Right lung (tissue), 5 donors: Measurements from ENCODE around the gene ARPC1B. TPM values are rescaled to one million over a fixed set of nuclear protein-coding genes. Genes with fewer than 3 reads are reported as not detected.
"Not testable (repeated sequence)": the region's sequence is repeated elsewhere in the genome, so short reads cannot be mapped to it uniquely, and the experiment has no call there.

Experiments used
- DNase-seq, 2 donors: peaks; one replicate each; pipeline ENCODE4 v3.0.0-alpha.2; 2013
- polyA plus RNA-seq, 5 donors: library from polyadenylated mRNA; unstranded; fragments of 120-200 nt; gene quantifications; one replicate each; pipeline versions ENCODE4 v1.2.1 to v1.2.3, GENCODE V29; 2013; ENCODE audit warnings: inconsistent platforms in 1 of 5, low replicate concordance in 1 of 5; ENCODE audit not compliant: insufficient read length in 5 of 5, insufficient read depth in 1 of 5

The ARPC1B gene
- polyA plus RNA-seq, 5 donors = 37.4 to 63.7 (median 41.3) TPM

DNA sequence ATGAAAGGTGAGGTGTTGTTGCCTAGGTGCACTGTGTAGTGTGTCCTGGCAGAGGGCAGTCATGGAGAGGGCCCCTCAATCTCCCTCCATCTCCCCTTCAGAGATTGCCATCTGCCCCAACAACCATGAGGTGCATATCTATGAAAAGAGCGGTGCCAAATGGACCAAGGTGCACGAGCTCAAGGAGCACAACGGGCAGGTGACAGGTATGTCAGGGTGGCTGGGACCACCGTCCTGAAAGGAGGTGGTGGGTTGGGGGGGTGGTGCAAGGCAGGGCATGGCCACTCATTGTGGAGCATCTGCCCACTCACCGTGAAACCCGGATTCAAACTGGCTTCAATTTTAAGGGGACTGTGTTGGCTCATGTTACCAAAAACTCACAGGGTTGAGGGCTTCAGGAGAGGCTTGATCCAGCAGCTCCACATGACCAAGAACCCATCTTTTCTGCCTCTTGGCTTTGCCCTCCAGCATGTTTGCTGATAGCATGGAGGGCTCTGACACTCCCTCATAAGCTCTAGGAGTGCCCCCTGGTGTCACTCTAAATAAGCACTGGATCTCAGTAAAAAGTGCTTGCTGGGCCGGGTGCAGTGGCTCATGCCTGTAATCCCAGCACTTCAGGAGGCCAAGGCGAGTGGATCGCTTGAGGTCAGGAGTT, 12.2 kb downstream of the ARPC1B start:
- DNase-seq = no peak

DNA sequence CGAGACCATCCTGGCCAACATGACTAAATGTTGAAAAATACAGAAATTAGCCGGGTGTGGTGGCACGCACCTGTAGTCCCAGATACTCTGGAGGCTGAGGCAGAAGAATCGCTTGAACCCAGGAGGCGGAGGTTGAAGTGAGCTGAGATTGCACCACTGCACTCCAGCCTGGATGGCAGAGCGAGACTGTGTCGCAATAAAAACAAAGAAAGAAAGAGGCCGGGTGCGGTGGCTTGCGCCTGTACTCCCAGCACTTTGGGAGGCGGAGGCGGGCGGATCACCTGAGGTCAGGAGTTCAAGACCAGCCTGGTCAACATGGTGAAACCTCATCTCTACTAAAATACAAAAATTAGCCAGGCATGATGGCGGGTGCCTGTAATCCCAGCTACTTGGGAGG, 12.7 kb downstream of the ARPC1B start:
- DNase-seq = not testable (repeated sequence)

DNA sequence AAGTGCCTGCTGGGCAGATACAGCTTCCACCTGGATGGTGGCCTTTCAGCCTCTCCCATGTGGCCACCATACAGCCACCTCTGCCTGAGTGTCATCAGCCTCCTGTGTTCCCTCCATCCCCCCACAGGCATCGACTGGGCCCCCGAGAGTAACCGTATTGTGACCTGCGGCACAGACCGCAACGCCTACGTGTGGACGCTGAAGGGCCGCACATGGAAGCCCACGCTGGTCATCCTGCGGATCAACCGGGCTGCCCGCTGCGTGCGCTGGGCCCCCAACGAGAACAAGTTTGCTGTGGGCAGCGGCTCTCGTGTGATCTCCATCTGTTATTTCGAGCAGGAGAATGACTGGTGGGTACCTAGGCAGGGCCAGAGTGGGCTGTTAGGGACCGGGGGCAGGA, 13.4 kb downstream of the ARPC1B start:
- DNase-seq = no peak

DNA sequence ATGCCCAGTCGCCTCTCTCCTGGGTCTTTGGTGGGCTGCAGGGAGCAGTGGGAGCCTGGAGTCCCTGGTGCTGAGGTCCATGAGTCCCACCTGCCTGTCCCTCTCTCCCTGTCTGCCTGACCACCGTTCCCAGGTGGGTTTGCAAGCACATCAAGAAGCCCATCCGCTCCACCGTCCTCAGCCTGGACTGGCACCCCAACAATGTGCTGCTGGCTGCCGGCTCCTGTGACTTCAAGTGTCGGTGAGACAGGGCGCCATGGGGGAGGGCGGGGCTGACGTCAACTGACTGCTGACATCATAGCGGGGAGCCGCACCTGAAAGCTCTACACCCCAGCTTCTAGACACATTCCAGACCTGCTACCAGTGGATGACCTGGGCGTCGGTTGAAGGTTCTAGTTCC, 15.2 kb downstream of the ARPC1B start:
- no peak for DNase-seq

DNA sequence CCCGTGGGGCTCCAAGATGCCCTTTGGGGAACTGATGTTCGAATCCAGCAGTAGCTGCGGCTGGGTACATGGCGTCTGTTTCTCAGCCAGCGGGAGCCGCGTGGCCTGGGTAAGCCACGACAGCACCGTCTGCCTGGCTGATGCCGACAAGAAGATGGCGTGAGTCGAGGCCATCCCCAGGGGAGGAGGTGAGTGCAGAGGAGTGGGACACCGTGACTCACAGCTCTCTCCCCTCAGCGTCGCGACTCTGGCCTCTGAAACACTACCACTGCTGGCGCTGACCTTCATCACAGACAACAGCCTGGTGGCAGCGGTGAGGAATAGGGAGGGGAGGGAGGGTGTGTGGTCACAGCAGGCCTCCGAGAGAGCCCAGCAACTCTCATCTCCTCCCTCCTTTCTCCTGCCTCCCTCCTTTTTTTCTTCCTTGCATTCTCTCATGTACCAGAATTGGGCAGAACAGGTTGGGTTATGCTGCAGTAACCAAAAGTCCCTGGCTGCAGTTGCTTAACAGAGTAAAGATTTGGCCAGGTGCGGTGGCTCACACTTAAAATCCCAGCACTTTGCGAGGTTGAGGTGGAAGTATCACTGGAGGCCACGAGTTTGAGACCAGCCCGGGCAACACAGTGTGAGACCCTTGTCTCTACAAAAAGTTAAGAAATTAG, 16.5 kb downstream of the ARPC1B start:
- DNase-seq = no peak

DNA sequence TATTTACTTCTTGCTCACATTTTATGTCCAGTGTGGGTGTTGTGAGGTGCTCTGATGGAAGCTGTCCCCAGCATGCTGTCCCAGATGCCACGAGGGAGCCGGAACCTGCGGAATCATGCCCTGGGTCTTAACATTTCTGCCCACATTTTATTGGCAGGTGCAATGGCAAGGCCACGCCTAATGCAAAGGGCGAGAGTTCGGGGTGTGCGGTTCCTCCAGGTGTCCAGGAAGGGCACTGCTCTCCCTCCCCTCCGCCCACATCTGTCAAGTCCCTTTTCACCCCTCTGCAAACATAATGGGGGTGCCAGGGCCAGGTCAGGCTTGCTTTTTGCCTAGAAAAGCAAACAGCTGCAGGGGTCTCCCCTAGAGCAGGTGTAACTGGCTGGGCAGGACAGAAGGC, 17.5 kb downstream of the ARPC1B start:
- DNase-seq = no peak

DNA sequence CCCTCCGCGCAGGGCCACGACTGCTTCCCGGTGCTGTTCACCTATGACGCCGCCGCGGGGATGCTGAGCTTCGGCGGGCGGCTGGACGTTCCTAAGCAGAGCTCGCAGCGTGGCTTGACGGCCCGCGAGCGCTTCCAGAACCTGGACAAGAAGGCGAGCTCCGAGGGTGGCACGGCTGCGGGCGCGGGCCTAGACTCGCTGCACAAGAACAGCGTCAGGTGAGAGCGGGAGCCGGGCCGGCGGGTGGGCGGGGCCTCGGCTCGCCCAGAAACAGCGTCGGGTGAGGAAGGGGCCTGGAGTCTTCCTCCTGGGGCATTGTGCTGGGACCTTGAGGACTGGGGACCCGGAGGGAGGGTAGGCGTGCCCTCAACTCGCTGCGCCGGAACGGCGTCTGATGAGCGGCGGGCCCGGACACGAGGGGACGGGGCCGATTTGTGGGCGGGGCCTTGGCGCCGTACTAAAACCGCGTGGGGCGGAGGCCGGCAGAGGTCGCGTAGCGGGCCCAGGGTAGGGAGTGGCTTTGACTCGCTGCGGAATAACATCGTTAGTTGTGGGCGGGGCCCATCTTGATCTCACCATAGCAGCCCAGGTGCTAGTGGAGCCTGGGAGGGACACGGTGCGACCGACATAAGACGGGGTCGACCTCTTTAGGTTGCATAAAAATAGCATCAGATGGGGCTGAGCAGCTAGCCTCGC, 18.3 kb downstream of the ARPC1B start:
- DNase-seq = peak; percentile 63 to 72

DNA sequence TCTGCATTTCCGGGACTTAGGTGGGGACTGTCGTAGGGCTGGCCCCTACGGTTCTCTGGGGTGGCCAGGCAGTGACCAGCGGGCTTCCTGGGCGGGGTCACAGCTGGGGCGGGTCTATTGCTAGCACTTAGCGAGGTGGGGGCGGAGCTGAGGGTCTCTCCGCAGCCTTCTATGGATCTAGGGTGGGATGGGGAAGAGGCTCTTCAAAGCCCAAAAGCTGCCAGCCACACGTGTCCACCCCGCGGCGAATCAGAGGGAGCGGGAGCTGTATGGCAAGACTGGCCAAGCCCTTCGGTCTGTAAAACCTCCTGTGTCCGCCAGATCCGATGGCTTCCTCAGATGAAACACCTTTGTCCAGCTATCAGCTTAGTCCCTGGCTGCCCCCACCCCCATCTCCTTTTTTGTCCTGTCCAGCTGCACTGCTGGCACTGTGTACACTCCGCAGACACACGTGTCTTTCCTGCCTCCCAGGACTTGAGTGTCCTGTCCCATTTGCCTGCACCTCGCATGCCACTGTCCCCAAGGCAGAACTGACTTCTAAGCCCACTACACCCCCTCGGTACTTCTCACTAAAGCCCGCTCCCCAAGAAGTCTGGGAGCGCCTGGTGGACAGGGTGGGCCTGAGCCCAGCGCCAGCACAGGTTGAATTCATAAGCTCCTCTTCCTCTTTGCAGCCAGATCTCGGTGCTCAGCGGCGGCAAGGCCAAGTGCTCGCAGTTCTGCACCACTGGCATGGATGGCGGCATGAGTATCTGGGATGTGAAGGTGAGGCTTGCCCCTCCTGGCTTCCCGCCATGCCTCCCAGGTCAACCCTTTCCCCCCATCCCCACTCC, 19.0 kb downstream of the ARPC1B start:
- DNase-seq = peak in 1 of 2 donors; percentile 53

DNA sequence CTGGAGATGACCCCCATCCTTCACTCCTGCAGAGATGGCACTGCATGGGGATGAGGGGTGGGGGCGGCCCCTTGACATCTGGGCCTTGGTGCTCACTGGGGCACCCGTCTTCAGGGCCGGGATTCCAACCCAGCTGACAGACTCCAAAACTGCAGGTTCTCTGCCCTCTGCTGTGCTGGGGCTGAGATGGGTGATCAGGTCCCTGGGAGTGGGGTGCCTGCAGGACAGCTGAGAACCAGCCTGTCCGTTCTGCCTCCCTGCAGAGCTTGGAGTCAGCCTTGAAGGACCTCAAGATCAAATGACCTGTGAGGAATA, 19.6 kb downstream of the ARPC1B start:
- DNase-seq = no peak

DNA sequence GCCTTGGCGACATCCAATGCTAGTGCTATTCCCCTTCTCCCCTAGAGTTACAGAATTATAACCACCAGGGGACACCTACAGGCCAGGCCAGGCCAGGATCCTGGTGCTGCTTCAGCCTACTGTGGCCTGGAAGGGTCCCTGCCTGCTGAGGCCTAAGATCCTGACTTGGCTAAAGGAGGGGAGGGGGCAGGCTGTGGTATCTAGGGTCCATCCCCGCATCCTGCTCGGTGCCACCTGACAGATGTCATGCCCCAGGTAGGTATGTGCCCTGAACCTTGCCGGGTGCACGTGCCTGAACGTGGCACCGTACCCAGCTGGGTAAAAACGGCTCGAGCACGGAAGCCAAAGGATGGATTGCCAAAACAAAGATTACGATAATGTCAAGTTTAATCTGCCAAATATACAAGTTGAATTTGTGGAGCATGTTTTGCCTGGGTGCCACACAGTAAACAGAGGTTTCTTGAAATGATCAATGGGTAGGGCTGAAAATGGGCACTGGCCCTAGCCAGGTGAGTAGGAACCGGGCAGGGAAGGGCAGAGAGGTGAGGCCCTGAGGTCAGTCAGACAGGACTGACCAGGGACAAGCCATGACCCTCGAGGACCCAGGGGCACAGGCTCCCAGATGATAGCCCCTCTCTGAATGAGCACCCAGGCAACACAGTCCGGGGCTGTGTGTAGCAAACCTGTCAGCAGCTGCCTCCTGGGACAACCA, 21.2 kb downstream of the ARPC1B start:
- no peak for DNase-seq

DNA sequence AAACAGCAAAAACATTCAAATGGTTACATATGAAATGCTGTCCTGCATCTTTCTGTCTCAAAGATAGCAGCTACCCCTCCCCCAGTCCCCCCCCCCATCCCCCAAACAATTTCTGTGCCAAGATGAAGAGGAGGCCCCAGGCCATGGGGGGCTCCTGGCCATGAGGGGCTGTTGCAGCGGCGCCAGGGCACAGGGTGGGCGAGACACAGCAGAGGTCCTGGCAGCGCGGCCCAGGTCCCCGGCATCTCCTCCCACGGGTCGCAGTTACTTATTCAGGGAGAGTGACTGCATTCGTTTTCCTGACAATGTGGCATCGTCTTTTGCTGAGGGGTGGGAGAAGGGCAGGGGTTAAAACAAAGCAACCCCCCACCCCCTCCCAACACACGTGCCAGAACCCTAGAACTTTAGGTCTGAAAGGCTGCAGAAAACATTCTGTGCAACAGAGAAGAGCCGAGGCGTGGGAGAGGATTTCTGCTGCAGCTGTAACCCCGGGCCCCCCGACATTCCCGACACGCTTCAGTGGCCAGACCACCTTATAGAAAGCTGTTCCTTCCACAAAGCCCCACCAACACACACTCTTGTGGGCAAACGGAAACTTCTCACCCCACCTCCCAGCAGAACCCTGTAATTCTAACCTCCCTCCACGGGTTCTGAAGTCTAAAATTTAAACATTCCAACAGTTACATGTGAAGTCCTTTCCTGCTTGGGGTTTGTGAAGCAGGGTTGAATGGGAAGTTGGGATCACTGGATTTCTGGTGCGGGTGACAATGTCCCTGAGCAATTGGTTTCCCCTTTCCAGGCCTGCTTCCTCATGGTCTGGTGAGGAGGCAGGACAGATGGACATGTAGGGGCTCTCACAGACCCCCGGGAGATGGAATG, 22.1 kb downstream of the ARPC1B start:
- DNase-seq = no peak

DNA sequence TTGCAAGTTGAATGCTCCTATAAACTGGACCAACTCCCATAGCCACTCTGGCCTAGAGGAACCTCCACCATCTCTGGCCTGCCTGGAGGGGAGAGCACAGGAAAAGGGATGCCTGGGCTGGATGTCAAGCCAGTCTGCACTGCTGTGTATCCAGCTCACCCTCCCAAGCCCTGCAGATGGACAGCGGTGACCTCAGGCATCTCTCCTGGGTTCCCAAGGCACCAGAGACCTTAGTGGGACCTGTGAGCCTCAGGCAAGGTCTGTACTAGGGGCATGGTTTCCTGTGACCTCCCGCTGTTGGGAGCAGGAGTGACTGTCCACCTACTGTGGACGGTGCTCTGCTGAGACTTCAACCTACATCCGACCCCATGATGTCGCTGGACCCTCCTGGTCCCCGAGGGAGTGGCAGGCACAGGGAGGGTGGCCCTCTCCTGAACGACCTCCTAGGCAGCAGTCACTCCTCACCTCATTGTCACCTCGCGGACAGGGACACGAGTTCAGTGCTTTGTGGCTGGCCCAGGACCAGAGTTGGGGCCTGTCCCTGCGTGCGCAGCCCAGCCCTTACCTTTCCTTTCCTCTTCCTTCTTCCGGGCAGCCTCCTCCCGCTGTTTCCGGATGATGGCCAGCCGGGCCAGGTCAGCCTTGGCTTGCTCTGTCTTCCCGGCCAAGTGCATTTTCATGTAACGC, 22.9 kb downstream of the ARPC1B start:
- no peak for DNase-seq

DNA sequence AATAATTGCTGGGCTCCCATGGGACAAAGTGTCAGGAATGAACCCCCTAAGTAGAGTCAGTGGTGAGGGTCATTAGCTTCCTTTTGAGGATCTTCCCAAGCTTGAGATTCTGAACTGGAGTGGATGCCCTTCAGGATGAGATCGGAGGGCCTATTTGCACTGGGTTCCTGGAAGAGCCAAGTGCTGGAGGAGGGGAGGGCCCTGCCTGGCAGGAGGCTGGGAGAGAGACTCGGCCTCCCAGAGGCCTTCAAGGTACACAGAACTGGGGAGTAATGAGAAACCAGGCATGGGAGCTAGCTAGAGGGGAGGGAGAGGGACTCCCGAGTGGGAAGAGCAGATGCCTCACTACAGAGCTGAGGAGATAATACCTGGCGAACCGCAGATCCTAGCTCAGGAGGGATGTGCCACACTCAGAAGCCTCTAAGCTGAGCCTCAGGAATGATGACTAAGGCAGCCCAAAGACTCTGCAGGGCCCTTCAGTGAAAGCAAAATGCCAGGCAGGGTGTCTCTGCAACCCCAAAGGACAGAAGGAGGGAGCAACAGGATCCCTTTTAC, 24.4 kb downstream of the ARPC1B start:
- no peak for DNase-seq

DNA sequence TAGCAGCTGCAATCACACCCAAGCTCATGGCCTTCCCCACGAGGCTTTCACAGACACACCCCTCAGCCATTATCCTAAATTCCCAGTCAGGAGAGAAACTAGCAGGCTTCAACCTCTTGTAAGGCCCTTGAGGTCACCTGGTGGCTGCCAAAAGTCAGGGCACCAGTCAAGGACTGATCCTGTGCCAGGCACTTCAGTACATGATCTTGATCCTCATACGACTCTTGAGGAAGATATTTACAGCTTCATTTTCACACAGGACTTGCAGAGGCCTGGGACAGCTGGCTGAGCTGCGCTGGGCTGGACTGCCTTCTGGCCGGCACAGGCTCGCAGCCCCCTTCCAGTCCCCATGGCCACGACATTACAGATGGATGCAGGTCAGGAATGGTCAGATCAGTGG, 25.1 kb downstream of the ARPC1B start:
- no peak for DNase-seq

DNA sequence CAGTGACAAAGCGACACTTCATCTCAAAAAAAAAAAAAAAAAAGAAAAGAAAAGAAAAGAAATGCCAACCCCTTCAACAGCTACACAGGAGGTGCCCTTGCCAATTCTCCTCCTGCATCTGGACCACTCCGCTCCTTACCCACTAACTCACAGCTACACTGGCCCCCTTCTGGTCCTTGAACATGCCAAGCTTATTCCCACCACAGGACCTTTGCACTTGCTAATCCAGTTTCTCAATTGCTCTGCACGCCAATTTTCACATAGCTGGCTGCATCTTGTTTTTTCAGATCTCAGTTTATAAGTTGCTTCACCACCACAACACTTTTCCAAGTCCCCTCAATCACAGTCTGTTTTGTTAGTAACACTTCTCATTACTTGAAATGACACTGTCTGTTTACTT, 28.3 kb downstream of the ARPC1B start:
- no peak for DNase-seq

DNA sequence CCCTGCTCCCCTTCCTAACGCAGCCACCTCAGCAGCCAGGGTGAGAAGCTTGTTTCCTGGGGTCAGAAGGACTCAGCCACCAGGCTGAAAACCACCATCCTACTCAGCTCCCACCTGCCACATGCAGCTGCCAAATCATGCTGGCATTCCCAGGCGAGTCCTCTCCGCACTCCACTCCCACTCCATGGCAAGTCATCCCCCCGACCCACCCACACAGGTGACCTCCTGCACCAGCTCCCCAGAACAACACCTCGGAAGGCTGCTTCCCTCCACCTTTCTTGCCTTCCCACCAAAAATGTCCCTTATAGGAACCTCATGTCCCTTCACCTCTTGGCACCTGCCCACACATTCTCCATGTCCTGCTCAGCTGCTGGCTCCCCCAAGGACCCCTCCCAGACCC, 29.2 kb downstream of the ARPC1B start:
- DNase-seq = no peak

DNA sequence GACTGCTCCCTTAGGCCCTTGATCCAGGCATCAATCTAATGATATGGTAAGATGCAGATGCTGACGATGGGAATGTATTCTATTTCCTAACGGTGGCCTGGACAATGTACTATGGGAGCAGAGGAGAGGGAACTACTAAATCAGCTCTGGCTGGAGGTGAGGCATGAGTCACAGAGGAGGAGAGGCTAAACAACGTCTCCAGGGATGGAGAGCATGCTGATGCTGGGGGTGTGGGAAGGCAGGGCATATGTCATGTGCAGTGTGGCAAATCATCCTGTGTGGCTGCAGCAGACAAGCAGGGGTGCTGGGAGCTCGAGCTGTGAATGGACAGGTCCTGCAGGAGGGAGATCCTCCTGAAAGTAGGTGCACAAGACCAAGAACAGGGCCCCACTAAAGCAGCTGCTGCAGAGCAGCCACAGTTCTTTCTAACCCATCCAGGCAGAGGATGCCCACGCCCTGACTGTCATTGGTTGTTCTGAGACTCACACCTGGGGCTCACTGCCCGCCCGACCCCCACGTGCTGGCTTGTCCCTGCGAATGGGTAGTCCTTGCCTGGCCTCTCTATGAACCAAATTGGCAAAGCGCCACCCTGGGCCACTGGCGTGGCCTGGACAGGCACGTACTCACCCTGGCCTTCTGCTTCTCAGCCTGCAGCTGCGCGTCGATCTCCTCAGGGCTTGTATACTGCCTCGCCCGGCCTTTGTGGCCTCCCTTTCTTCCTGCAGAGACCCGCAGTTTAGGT, 29.9 kb downstream of the ARPC1B start:
- no peak for DNase-seq

DNA sequence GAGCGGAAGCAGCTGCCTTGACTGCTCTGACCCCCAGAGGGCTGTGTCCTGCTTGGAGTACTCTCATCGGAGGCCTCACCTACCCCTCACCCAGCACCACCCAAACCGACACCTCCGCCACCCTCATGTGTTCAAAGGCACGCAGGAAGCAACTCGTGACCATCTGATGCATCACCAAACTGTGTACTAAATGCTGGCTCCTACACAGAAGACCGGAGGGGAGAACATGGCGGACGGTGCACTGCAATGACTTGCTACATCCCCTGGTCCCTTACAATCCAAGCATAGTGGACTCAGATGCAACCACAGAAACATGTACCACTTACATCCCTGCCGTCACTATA, 30.4 kb downstream of the ARPC1B start:
- DNase-seq = no peak

DNA sequence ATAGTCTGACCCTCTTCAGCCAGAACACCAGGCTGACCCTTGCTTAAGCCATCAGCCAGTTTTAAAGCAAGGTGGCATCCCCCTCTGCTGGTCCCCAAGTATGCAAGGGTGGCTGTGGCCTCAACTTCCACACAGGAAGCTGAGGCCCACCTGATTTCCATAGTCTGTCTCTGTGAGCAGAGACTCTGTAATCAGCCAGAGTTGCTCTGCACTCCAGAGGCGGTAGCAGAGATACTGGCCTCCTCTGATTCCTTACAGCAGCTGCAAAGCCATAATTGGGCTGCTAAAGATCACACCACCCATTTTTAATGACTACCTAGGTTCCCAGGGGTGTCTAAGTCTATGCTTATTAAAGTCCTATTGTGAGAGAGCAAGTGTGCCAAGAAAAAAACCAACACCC, 32.0 kb downstream of the ARPC1B start:
- no peak for DNase-seq
